ENCODE measurements around the gene LTN1. TPM values are rescaled to one million over a fixed set of nuclear protein-coding genes. Genes with fewer than 3 reads are reported as not detected.

LTN1 gene
- total RNA-seq, 4 donors from 2014 or later: 19.0 to 21.4 (median 20.9) TPM

DNA sequence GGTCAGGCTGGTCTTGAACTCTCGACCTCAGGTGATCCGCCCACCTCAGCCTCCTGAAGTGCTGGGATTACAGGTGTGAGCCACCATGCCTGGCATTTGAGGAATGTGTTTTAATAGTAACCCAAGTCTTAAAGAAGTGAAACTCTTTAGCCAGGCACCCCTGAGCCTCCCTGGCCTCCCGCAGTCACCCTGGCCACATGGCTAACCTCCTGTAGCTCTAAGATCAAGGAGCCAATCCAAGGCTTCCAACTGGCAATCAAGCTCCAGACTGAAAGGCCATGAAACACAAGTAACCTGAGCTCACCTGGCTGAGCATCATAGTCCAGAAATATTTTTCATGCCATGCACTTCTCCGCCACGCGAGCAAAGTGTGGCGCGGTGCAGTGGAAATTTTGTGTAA lies 84.3 kb downstream of the LTN1 start:
- 95% methylated on average over 8 of the region's 8 CpGs for WGBS, 2 donors
- TF ChIP-seq CTCF (IDR thresholded peaks at IDR 0.05) (no peak), POLR2A (IDR thresholded peaks at IDR 0.05) (no peak)
- intact Hi-C loops (cut with DNase I; ENCODE audit: low total_unique reads): no loop called here

GRCh38 chr21:28906841-28907240 lies 85.8 kb downstream of the LTN1 start:
- 85 to 88% methylated on average over 2 of the region's 2 CpGs for WGBS, 2 donors
- TF ChIP-seq POLR2A (IDR thresholded peaks at IDR 0.05) (no peak), CTCF (IDR thresholded peaks at IDR 0.05) (no peak)
- no peak overlapping the region for H3K4me3 ChIP-seq (ENCODE audit: low read depth, poor library complexity, severe bottlenecking)

More for the DNA sequence above, 84.3 kb downstream of the LTN1 start:
- no peak for DNase-seq (ENCODE audit: low spot score in 2 of 2)
- H3K4me3 ChIP-seq (ENCODE audit: low read depth, poor library complexity, severe bottlenecking): no peak overlapping the region

GRCh38 chr21:28906236-28906635 lies 86.4 kb downstream of the LTN1 start:
- H3K4me3 ChIP-seq (ENCODE audit: low read depth, poor library complexity, severe bottlenecking): no peak overlapping the region
- intact Hi-C loops (cut with DNase I; ENCODE audit: low total_unique reads): no loop called here
- no peak for TF ChIP-seq POLR2A (IDR thresholded peaks at IDR 0.05)
- TF ChIP-seq CTCF (IDR thresholded peaks at IDR 0.05): no peak
- DNase-seq (ENCODE audit: low spot score in 2 of 2): no peak
- WGBS, 2 donors: 80 to 89% methylated on average over 1 of the region's 1 CpG

More at GRCh38 chr21:28906841-28907240, 85.8 kb downstream of the LTN1 start:
- intact Hi-C loops (cut with DNase I; ENCODE audit: low total_unique reads): no loop called here
- DNase-seq (ENCODE audit: low spot score in 2 of 2): no peak

- WGBS, 2 donors: 33 to 43% methylated on average over 1 of the region's 1 CpG
- no peak for DNase-seq (ENCODE audit: low spot score in 2 of 2)
- intact Hi-C loops (cut with DNase I; ENCODE audit: low total_unique reads): no loop called here
- TF ChIP-seq POLR2A (IDR thresholded peaks at IDR 0.05) (no peak), CTCF (IDR thresholded peaks at IDR 0.05) (no peak)
- H3K4me3 ChIP-seq (ENCODE audit: low read depth, poor library complexity, severe bottlenecking): no peak overlapping the region
Measured at GRCh38 chr21:28904961-28905435, 87.7 kb downstream of the LTN1 start.

DNA sequence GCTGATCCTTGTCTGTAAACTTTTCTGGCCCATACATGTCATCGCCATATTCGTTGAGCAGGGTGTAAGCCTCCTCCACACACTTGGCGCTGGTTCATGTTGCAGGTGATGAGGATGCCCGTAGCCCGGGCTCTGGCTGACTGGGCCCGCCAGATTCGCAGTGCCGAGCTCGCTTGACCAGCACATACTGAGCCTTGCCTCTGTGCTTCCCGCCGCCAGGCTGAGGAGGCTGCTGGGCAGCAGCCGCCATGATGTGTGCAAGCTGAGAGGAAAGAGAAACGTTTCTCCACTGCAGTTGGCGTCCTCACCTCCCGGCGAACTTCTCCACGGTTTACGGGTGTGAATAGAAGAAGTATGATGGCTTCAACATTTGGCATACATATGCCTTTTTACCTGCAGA lies 89.2 kb downstream of the LTN1 start:
- 91 to 95% methylated on average over 18 of the region's 18 CpGs for WGBS, 2 donors
- intact Hi-C loops (cut with DNase I; ENCODE audit: low total_unique reads): no loop called here
- H3K4me3 ChIP-seq (ENCODE audit: low read depth, poor library complexity, severe bottlenecking): no peak overlapping the region
- DNase-seq (ENCODE audit: low spot score in 2 of 2): no peak
- TF ChIP-seq POLR2A (IDR thresholded peaks at IDR 0.05) (no peak), CTCF (IDR thresholded peaks at IDR 0.05) (no peak)

DNA sequence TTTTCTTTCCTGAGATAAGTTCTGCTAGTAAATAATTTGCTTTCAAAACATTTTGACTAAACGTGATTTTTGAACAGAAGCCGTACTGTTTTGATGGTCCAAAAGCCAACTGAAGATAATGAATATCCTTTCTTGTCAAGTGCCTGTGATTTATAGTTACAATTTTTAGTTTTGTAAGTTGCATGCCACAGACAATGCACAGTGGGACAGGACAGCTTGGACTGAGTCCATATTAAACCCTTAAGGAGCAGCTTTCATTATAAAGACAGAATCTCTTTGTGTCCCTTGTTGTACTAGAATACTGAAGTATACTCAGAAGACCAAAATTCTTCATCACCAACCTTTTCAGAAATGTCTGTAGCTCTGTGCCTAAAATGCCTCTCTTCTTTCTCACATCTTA lies 92.2 kb downstream of the LTN1 start:
- WGBS, 2 donors: 64 to 70% methylated on average over 2 of the region's 2 CpGs

More for the DNA sequence above, 92.2 kb downstream of the LTN1 start:
- DNase-seq (ENCODE audit: low spot score in 2 of 2): no peak
- TF ChIP-seq POLR2A (IDR thresholded peaks at IDR 0.05): no peak
- no peak for TF ChIP-seq CTCF (IDR thresholded peaks at IDR 0.05)
- H3K4me3 ChIP-seq (ENCODE audit: low read depth, poor library complexity, severe bottlenecking): no peak overlapping the region
- intact Hi-C loops (cut with DNase I; ENCODE audit: low total_unique reads): no loop called here

Measured in lower leg skin (tissue), 4 donors.